SK-N-SH (cell line): ENCODE measurements around the gene NDUFB3. TPM values are rescaled to one million over a fixed set of nuclear protein-coding genes. Genes with fewer than 3 reads are reported as not detected.
"Not testable (repeated sequence)": the region's sequence is repeated elsewhere in the genome, so short reads cannot be mapped to it uniquely, and the experiment has no call there.

Experiments used
- CTCF ChIA-PET: fragments of 300-600, 350-600 bp; formaldehyde crosslinking; extraction: SDS; loops from one replicate; lab custom pipeline; 2021; lab: Yijun Ruan, JAX
- POLR2A ChIA-PET: fragments of 350-600 bp; sonication (Branson Sonifier 250); formaldehyde crosslinking; extraction: SDS; loops from one replicate; lab custom pipeline; 2020; ENCODE audit warnings: antibody characterized with exemption, inconsistent platforms; lab: Yijun Ruan, JAX
- DNase-seq: peaks from one replicate; pipeline ENCODE4 v3.0.0; 2012
- H2AFZ ChIP-seq: fragments of 200-600 bp; sonication (generic); 2 replicates; pipeline ENCODE4 v1.8.1; 2016; ENCODE audit warnings: antibody characterized with exemption, mild to moderate bottlenecking, low read depth
- H3F3A ChIP-seq: fragments of 200-600 bp; sonication (generic); replicated peaks from 2 replicates; pipeline ENCODE3; 2016; ENCODE audit warnings: antibody characterized with exemption, mild to moderate bottlenecking; ENCODE audit not compliant: insufficient read depth
- H3K27ac ChIP-seq, 2 experiments: fragments of 200-500 bp in 1 of 2; fragments of 200-600 bp in 1 of 2; sonication (Bioruptor generic) in 1 of 2; sonication (generic), shearing (Covaris generic) in 1 of 2; 2 replicates each; pipeline versions ENCODE4 v1.5.1 to v1.6.1; 2014 to 2016; ENCODE audit warnings: low read depth in 2 of 2, inconsistent platforms in 1 of 2, low read length in 1 of 2, mild to moderate bottlenecking in 1 of 2, mixed read lengths in 1 of 2
- H3K27me3 ChIP-seq: fragments of 200-600 bp; sonication (generic), shearing (Covaris generic); 2 replicates; pipeline ENCODE4 v1.6.1; 2016; ENCODE audit warnings: mixed run types; ENCODE audit not compliant: insufficient read depth
- H3K36me3 ChIP-seq, 2 experiments: fragments of 200-500 bp in 1 of 2; fragments of 200-600 bp in 1 of 2; sonication (Bioruptor generic) in 1 of 2; sonication (generic) in 1 of 2; replicated peaks in 1 of 2; 2 replicates each; pipeline versions ENCODE3 to v1.5.1; 2014 to 2016; ENCODE audit warnings: low read length in 1 of 2, mild to moderate bottlenecking in 1 of 2; ENCODE audit not compliant: insufficient read depth in 2 of 2, control insufficient read depth in 1 of 2
- H3K4me1 ChIP-seq, 2 experiments: fragments of 200-500 bp in 1 of 2; fragments of 200-600 bp in 1 of 2; sonication (Bioruptor generic) in 1 of 2; sonication (generic), shearing (Covaris generic) in 1 of 2; 2 replicates each; pipeline versions ENCODE4 v1.5.1 to v1.6.1; 2014 to 2016; ENCODE audit warnings: low read depth in 1 of 2, low read length in 1 of 2, mixed run types in 1 of 2; ENCODE audit not compliant: insufficient read depth in 2 of 2, control insufficient read depth in 1 of 2
- H3K4me2 ChIP-seq: fragments of 200-600 bp; sonication (generic), shearing (Covaris generic); 2 replicates; pipeline ENCODE4 v1.6.1; 2017; ENCODE audit warnings: mixed run types
- H3K4me3 ChIP-seq, 2 experiments: fragments of 200-500 bp in 1 of 2; fragments of 200-600 bp in 1 of 2; sonication (Bioruptor generic) in 1 of 2; sonication (generic), shearing (Covaris generic) in 1 of 2; 2 replicates each; pipeline versions ENCODE4 v1.5.1 to v1.8.1; 2014 to 2016; ENCODE audit warnings: low read depth in 2 of 2, inconsistent platforms in 1 of 2, low read length in 1 of 2, mild to moderate bottlenecking in 1 of 2, mixed read lengths in 1 of 2, moderate library complexity in 1 of 2
- H3K79me2 ChIP-seq: fragments of 200-600 bp; sonication (generic); 2 replicates; pipeline ENCODE4 v1.8.1; 2017; ENCODE audit warnings: mild to moderate bottlenecking; ENCODE audit not compliant: insufficient read depth
- H3K9ac ChIP-seq: fragments of 200-600 bp; sonication (generic); 2 replicates; pipeline ENCODE4 v1.6.1; 2017; ENCODE audit warnings: mixed run types
- H3K9me2 ChIP-seq: fragments of 200-600 bp; sonication (generic); 2 replicates; pipeline ENCODE4 v1.6.1; 2017; ENCODE audit warnings: mixed run types
- H3K9me3 ChIP-seq: fragments of 200-600 bp; sonication (generic); 2 replicates; pipeline ENCODE4 v1.6.1; 2017; ENCODE audit warnings: mixed run types, mild to moderate bottlenecking, moderate library complexity
- H4K20me1 ChIP-seq: fragments of 200-600 bp; sonication (generic); 2 replicates; pipeline ENCODE4 v1.6.1; 2017; ENCODE audit warnings: mild to moderate bottlenecking, mixed run types; ENCODE audit not compliant: insufficient read depth
- EP300 ChIP-seq, 2 experiments: IDR thresholded peaks; 2 replicates each; pipeline versions ENCODE4 v1.4.0 to v1.6.1; 2012; ENCODE audit warnings: borderline replicate concordance in 1 of 2, low read depth in 1 of 2, low read length in 1 of 2
- EZH2phosphoT487 ChIP-seq: fragments of 200-600 bp; sonication (generic); IDR thresholded peaks from 2 replicates; pipeline ENCODE4 v1.6.1; 2017; ENCODE audit warnings: low read depth, mixed run types, mild to moderate bottlenecking, antibody characterized with exemption, moderate library complexity, borderline replicate concordance
- FOXM1 ChIP-seq: IDR thresholded peaks from 2 replicates; pipeline ENCODE4 v1.4.0; 2012; ENCODE audit warnings: low read depth, mild to moderate bottlenecking
- GATA2 ChIP-seq: sonication (generic); formaldehyde crosslinking; IDR thresholded peaks from 2 replicates; pipeline ENCODE4 v1.5.0; 2020; ENCODE audit warnings: mild to moderate bottlenecking, missing genetic modification reagents
- RAD21 ChIP-seq: IDR thresholded peaks from 2 replicates; pipeline ENCODE4 v1.6.1; 2012; ENCODE audit warnings: mild to moderate bottlenecking, low read length
- RCOR1 ChIP-seq: fragments of 150-350 bp; IDR thresholded peaks from 2 replicates; pipeline ENCODE4 v1.6.1; 2017; ENCODE audit warnings: antibody characterized with exemption, low read length
- RXRA ChIP-seq: IDR thresholded peaks from 2 replicates; pipeline ENCODE4 v1.4.0; 2012; ENCODE audit warnings: low read depth, mild to moderate bottlenecking, borderline replicate concordance
- TCF12 ChIP-seq: IDR thresholded peaks from 2 replicates; pipeline ENCODE4 v1.4.0; 2012
- YY1 ChIP-seq: IDR thresholded peaks from 2 replicates; pipeline ENCODE4 v1.4.0; 2012; ENCODE audit warnings: low read depth, mild to moderate bottlenecking
- WGBS: methylation state at CpG from one replicate; pipeline ENCODE4 v1.1.6; 2017; ENCODE audit warnings: low lambda C conversion rate; 5-methylcytosine and 5-hydroxymethylcytosine counted together
- polyA plus RNA-seq, 3 experiments: library from polyadenylated mRNA; depleted of rRNA; stranded (reverse); fragments of >200 nt; gene quantifications; 2 replicates each; pipeline ENCODE4 v1.2.3, GENCODE V29; 2012
- TF ChIP-seq, protein P1 (sequence below): IDR thresholded peaks from 2 replicates; pipeline ENCODE4 v1.4.0; 2012; ENCODE audit warnings: low read depth, borderline replicate concordance
- TF ChIP-seq, protein P2 (sequence below): IDR thresholded peaks from 2 replicates; pipeline ENCODE4; 2012
- TF ChIP-seq, protein P3 (sequence below): IDR thresholded peaks from 2 replicates; pipeline ENCODE4 v1.4.0; 2012; ENCODE audit warnings: low read depth

Gene NDUFB3
- polyA plus RNA-seq, 1 of the 3 experiments (the other 2 are of a cell fraction): 55.9 TPM

DNA sequence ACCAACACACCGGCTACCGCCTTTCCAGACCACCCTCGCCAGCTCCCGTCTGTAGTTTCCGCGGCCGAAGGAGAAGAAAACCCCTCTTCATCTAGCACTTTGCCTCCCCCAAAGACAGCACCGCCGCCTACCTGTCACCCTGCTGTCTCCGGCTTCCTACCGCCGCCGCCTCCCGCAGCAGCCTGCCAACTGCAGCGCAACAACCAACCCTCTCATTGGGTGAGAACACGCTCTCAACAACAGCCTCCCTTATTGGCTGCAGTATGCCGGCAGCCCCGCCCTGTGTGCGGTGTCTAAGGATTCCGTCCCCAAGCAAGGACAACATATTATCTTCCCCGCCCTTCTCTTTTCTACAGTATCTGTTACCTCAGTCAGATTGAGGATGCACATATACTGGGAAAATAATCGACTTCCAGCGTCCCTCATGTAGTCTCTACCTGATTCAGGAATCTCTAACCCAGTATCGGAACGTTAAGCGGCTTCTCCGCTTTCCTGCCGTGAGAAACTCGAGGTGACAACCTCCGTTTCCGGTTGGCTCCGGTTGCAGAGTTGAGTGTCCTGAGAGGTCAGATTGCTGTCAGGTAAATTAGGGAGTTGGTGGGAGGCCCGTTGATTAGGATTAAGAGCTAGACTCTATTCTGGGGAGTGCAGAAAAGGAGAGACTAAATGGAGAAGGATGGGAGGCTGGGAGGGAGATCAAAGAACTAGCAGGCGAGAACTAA is at the start of gene NDUFB3, which contains the start of gene HYCC2 (continued):
- TF ChIP-seq EP300 (IDR thresholded peaks at IDR 0.05; ENCODE audit: borderline replicate concordance in 1 of 2, low read depth in 1 of 2, low read length in 1 of 2) (no peak), YY1 (peak; percentile 39; the same call in 1 of the 2 replicates), RCOR1 (no peak), EZH2phosphoT487 (no peak), TCF12 (no peak)
- TF ChIP-seq, protein P1, sequence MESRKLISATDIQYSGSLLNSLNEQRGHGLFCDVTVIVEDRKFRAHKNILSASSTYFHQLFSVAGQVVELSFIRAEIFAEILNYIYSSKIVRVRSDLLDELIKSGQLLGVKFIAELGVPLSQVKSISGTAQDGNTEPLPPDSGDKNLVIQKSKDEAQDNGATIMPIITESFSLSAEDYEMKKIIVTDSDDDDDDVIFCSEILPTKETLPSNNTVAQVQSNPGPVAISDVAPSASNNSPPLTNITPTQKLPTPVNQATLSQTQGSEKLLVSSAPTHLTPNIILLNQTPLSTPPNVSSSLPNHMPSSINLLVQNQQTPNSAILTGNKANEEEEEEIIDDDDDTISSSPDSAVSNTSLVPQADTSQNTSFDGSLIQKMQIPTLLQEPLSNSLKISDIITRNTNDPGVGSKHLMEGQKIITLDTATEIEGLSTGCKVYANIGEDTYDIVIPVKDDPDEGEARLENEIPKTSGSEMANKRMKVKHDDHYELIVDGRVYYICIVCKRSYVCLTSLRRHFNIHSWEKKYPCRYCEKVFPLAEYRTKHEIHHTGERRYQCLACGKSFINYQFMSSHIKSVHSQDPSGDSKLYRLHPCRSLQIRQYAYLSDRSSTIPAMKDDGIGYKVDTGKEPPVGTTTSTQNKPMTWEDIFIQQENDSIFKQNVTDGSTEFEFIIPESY: no peak
- TF ChIP-seq, protein P2, sequence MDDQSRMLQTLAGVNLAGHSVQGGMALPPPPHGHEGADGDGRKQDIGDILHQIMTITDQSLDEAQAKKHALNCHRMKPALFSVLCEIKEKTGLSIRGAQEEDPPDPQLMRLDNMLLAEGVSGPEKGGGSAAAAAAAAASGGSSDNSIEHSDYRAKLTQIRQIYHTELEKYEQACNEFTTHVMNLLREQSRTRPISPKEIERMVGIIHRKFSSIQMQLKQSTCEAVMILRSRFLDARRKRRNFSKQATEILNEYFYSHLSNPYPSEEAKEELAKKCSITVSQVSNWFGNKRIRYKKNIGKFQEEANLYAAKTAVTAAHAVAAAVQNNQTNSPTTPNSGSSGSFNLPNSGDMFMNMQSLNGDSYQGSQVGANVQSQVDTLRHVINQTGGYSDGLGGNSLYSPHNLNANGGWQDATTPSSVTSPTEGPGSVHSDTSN: 0 out of 2 replicates have a peak, but pooled peaks have one; percentile 22
- TF ChIP-seq, protein P3, sequence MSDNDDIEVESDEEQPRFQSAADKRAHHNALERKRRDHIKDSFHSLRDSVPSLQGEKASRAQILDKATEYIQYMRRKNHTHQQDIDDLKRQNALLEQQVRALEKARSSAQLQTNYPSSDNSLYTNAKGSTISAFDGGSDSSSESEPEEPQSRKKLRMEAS: peak; percentile 41; the same call in 1 of the 2 replicates

DNA sequence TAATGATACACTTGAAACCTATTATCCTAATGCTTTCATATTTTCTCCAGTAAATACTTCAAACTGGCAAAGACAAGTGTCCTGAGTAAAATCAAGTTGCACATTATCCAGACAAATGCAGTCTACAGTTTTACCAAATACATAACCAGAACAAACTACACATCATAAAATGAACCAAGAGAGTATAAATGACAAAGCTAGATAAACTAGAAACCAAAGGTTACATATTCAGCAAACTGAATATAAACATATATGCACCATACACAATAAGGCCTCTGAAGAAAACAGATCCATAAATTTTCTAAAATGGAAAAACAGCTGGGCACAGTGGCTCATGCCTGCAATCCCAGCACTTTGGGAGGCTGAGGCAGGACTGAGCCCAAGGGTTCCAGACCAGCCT is 47.3 kb upstream of the NDUFB3 start:
- Histone ChIP-seq H3K4me3 (no peak overlapping the region), H3K9me3 (no peaks in the 10 kb centered on the region), H3K36me3 (peaks cover 2 to 47% of the 10 kb centered on the region in 2 experiments), H3K79me2 (peaks cover 55% of the 10 kb centered on the region), H4K20me1 (no peaks in the 10 kb centered on the region)
- TF ChIP-seq RCOR1 (no peak), GATA2 (CRISPR knock-in tag) (no peak), FOXM1 (no peak), RAD21 (no peak), RXRA (no peak), EZH2phosphoT487 (no peak)
- TF ChIP-seq, all 33 proteins: peak for 0
- Histone ChIP-seq H3K4me1 (no peaks in the 10 kb centered on the region), H3F3A (peaks cover 7% of the 10 kb centered on the region), H3K9ac (no peak overlapping the region), H2AFZ (no peak overlapping the region), H3K27ac (no peak overlapping the region), H3K4me2 (no peak overlapping the region), H3K27me3 (no peaks in the 10 kb centered on the region), H3K9me2 (no peaks in the 10 kb centered on the region)
- no peak for DNase-seq
- ChIA-PET POLR2A (no interaction called here), CTCF (no interaction called here)

DNA sequence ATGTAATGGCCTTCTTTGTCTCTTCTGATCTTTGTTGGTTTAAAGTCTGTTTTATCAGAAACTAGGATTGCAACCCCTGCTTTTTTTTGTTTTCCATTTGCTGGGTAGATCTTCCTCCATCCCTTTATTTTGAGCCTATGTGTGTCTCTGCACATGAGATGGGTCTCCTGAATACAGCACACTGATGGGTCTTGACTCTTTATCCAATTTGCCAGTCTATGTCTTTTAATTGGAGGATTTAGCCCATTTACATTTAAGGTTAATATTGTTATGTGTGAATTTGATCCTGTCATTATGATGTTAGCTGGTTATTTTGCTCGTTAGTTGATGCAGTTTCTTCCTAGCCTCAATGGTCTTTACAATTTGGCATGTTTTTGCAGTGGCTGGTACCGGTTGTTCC is 37.4 kb upstream of the NDUFB3 start:
- H3K9ac ChIP-seq, H4K20me1 ChIP-seq, DNase-seq, H3K9me3 ChIP-seq, H3K9me2 ChIP-seq, POLR2A ChIA-PET, H3K36me3 ChIP-seq, CTCF ChIA-PET, H3K27me3 ChIP-seq, H2AFZ ChIP-seq, H3K4me1 ChIP-seq, H3K4me2 ChIP-seq, H3K4me3 ChIP-seq, H3F3A ChIP-seq, H3K27ac ChIP-seq: not testable (repeated sequence)
- WGBS: 100% methylated on average over 1 of the region's 2 CpGs
- H3K79me2 ChIP-seq: peaks cover 56% of the 10 kb centered on the region

DNA sequence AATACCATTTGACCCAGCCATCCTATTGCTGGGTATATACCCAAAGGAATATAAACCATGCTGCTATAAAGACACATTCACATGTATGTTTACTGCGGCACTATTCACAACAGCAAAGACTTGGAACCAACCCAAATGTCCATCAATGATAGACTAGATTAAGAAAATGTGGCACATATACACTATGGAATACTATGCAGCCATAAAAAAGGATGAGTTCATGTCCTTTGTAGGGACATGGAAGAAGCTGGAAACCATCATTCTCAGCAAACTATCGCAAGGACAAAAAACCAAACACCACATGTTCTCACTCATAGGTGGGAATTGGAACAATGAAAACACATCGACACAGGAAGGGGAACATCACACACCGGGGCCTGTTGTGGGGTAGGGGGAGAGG is 33.4 kb upstream of the NDUFB3 start:
- 98% methylated on average over 4 of the region's 4 CpGs for WGBS
- DNase-seq, H3K4me1 ChIP-seq, H3K9me3 ChIP-seq, H3K4me2 ChIP-seq, H3K27me3 ChIP-seq, H4K20me1 ChIP-seq, H3K9ac ChIP-seq, CTCF ChIA-PET, H2AFZ ChIP-seq, H3F3A ChIP-seq, H3K4me3 ChIP-seq, H3K9me2 ChIP-seq, POLR2A ChIA-PET, H3K27ac ChIP-seq, H3K36me3 ChIP-seq: not testable (repeated sequence)
- H3K79me2 ChIP-seq: peaks cover 52% of the 10 kb centered on the region
